Mesodermal cell (in vitro differentiated cells): ENCODE measurements around the gene GPR85.

Source experiments
- H3K27ac ChIP-seq: 2 replicates; pipeline ENCODE4 v1.7.0; 2013; ENCODE audit warnings: mild to moderate bottlenecking, low read depth, low read length, moderate library complexity; ENCODE audit not compliant: severe bottlenecking
- H3K36me3 ChIP-seq: 2 replicates; pipeline ENCODE4 v1.7.1; 2013; ENCODE audit warnings: mild to moderate bottlenecking, low read length, moderate library complexity; ENCODE audit not compliant: control insufficient read depth, insufficient read depth
- H3K4me1 ChIP-seq: one replicate; pipeline ENCODE4 v1.7.1; 2013; ENCODE audit warnings: mild to moderate bottlenecking, low read length; ENCODE audit not compliant: insufficient read depth, control insufficient read depth, poor library complexity, severe bottlenecking
- H3K4me3 ChIP-seq: 2 replicates; pipeline ENCODE4 v1.7.0; 2013; ENCODE audit warnings: low read length, control low read depth, mild to moderate bottlenecking; ENCODE audit not compliant: insufficient read depth, poor library complexity, severe bottlenecking; ENCODE audit errors: extremely low read depth
- H3K9me3 ChIP-seq: 2 replicates; pipeline ENCODE4 v1.7.1; 2013; ENCODE audit warnings: mild to moderate bottlenecking, low read length, moderate library complexity; ENCODE audit not compliant: control insufficient read depth
- WGBS, 2 experiments: methylation state at CpG; one replicate each; pipeline ENCODE4 v1.1.5; 2013; ENCODE audit warnings: missing lambda C conversion rate in 2 of 2; ENCODE audit not compliant: insufficient coverage in 2 of 2; 5-methylcytosine and 5-hydroxymethylcytosine counted together

GPR85 gene

DNA sequence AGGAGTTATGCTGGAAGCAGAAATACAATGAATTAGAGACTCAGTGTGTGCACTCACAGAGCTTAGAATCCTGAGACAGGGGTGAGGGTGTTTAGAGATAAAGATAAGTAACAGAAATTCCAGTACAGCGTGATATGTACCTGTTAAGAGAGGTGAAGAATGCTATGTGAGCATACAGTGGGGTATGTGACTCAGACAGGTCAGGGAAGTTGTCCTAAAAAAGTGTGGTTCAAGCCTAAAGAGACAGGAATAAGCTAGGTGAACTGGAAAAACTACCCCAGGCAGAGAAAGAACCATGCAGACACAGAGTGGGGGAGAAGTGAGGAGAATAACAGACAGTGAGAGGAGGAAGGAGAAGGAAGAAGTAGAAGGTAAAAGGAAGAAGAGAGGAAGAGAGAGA, 23.1 kb upstream of the GPR85 start:
- no peaks in the 10 kb centered on the region for H3K9me3 ChIP-seq
- 100% methylated on average over 1 of the region's 1 CpG for WGBS, 2 experiments
- H3K27ac ChIP-seq: no peak overlapping the region
- no peak overlapping the region for H3K4me3 ChIP-seq
- no peaks in the 10 kb centered on the region for H3K4me1 ChIP-seq
- peaks cover 11% of the 10 kb centered on the region for H3K36me3 ChIP-seq

DNA sequence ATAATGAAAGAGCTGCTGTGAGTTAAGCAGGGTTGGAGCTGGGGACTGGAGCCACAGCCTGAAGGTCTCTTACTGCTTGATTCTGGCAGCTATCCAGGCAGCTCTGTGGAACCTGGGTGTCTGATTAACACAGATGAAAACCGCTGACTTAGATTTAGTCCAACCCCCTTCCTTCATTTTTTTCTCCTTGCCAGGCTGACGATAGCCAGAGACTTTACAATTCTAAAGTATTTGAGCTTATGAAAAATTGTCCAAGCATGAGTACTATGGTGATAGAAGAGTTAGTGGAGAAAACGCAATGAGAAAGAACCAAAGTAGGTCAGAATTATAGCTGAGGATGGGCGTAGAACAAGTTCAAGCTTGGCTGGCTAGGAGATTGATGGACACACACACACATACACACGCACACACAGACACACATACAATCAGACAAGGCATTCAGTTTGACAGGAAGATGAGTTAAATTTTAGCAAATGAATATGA, 13.5 kb upstream of the GPR85 start:
- Histone ChIP-seq H3K36me3 (no peaks in the 10 kb centered on the region), H3K4me3 (no peak overlapping the region), H3K4me1 (no peaks in the 10 kb centered on the region), H3K9me3 (no peaks in the 10 kb centered on the region), H3K27ac (no peak overlapping the region)
- WGBS, 2 experiments: 82 to 94% methylated on average over 2 of the region's 5 CpGs

DNA sequence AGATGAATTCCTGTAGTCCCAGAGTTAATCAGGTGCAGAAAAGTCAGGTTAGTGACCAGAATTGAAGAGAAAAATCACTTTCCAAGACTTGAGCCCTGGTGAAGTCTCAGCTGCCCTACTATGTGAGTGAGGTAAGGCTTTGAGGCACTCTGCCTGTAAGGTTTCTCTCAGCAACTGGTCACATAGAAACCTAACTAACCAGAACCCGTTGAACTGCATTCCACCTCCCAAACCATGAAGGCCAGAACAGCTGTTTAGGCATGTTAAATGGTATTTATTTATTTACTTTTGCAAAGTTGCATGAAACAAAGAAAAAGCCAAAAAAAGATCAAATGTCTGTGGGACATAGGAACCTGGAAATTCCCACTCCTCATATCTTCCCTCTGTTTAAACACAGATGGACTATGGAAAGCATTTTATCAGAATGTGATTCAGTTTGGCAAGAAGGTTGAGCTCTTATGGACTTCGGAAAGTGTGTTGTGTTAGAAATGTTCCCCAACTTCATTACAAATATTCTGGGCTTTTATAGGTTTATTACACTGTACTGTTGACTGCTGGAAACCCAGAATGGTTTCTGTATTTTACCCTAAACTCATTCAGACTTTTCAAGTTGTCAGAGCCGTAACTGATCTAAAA, 12.8 kb upstream of the GPR85 start:
- Histone ChIP-seq H3K27ac (no peak overlapping the region), H3K4me3 (no peak overlapping the region), H3K4me1 (no peaks in the 10 kb centered on the region), H3K9me3 (no peaks in the 10 kb centered on the region), H3K36me3 (no peaks in the 10 kb centered on the region)
- no CpG with 5 or more reads among the region's 3 CpGs for WGBS, 2 experiments

DNA sequence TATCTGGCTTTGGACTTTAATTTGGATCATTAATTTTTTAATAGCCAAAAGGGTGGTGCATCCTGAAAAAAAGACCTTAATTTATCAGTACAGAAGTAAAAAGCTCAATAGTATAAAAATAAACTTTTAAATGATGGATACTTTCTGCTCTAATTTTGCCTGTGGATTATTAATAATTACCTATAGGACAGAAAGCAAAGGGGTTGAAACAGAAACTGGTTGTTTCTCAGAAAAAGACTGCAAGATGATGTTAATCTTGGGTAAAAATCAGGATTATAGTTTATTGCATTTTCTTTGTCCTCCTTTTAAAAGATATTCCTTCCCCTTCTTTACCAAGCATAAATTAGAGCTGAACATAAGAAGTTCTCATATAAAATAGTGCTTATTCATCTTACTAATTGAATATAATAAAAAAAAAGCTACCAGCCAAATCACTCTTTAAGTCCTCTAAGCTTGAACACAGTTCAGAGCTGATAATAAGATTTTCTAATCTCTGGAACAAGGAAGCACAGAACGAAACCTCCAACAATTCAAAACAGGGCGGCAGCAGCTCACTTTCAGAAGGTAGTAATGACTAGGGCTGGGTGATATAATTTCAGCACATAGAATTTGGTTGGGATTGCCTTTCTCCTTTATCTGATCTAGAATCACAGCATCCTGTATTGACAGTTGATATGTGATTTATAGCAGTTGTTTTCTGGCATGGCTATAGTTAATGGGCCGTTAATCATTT, 8.1 kb upstream of the GPR85 start:
- no peaks in the 10 kb centered on the region for H3K4me1 ChIP-seq
- 88% methylated on average over 2 of the region's 3 CpGs; no CpG with 5 or more reads in 1 of the 2 experiments for WGBS, 2 experiments
- no peak overlapping the region for H3K4me3 ChIP-seq
- no peak overlapping the region for H3K27ac ChIP-seq
- no peaks in the 10 kb centered on the region for H3K36me3 ChIP-seq
- no peaks in the 10 kb centered on the region for H3K9me3 ChIP-seq

DNA sequence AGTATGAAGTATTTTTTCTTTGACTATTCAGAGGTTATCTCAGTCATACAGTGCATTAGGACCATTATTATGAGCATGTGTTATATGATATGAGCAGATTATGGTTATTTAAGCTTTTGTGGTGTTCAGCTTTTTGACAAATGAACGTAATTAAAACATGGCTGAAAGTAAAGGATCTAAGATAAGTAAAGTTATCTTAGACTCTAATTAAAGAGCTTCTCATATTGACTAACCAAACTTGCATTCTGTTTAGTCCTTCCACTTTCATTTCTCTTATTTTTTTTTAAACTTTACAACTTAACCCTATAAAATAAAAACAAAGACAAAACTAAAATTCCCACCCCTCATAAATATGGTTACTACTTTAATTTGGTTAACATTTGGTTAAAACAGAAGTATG, 6.9 kb upstream of the GPR85 start:
- H3K36me3 ChIP-seq: no peaks in the 10 kb centered on the region
- H3K27ac ChIP-seq: no peak overlapping the region
- H3K9me3 ChIP-seq: no peaks in the 10 kb centered on the region
- no peaks in the 10 kb centered on the region for H3K4me1 ChIP-seq
- H3K4me3 ChIP-seq: no peak overlapping the region
- WGBS, 2 experiments: no CpG with 5 or more reads among the region's 1 CpG

DNA sequence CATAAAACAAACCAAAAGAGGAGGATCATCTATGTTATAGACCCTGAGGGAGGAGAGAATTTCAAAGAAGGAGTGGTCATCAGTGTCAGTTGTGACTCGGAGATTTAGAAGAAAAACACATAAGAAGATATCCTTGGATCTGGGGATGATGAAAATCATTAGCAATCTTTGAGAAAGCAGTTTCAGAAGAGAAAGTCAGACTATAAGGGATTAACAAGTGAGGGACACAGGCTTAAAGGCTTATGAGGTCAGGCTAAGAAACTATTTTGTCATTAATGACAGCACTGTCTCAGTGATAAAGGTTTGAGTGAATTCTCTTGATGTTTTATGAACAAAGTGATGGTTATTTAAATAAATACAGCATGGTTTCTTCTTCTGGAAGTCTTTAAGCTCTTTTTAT, 6.1 kb upstream of the GPR85 start:
- Histone ChIP-seq H3K36me3 (no peaks in the 10 kb centered on the region), H3K9me3 (no peaks in the 10 kb centered on the region), H3K27ac (no peak overlapping the region), H3K4me3 (no peak overlapping the region), H3K4me1 (no peaks in the 10 kb centered on the region)
- 83 to 100% methylated on average over 1 of the region's 1 CpG for WGBS, 2 experiments

DNA sequence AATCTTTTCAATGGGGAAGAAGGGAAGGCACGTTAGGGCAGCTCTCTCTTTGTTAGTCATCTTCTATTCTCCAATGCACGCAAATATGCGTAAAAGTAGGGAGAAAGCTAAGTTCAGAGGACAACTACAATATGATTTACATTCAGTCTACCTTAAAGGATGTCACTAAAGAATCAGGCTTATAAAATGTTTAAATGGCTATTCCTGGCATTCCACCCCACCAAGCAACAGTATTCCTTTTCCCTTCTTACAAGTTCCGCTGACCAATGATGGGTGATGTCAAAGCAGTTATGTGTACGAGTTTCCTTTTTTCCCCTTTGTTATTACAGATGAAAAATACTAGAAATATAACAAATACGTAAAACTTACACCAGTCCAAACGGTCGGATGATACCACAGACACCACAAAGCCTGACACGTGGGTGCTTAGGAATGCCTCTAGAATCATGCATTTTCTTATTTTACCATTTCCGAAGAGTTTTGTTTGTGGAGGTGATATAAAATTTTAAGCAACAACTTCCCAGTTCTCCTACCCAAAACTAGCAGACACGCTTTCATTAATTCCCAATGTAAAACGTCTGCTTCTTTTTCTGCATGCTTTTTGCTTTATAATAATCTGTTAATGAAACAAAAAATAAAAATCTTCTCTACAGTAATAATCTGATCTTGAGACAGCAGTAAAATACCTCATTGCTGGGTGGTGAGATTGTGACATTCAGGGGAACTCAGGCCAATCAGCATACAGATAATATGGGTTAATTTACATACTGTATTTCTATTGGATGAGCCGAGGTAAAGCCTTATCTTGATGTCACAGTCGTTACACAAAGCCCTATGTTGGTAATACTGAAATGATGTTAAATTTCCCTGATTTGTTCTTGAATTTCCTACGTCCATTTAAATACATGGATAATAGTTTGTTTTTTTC, 708 bp upstream of the GPR85 start:
- WGBS, 2 experiments: 80% methylated on average over 1 of the region's 15 CpGs; no CpG with 5 or more reads in 1 of the 2 experiments
- Histone ChIP-seq H3K27ac (no peak overlapping the region), H3K4me1 (no peaks in the 10 kb centered on the region), H3K4me3 (no peak overlapping the region), H3K9me3 (no peaks in the 10 kb centered on the region), H3K36me3 (no peaks in the 10 kb centered on the region)

DNA sequence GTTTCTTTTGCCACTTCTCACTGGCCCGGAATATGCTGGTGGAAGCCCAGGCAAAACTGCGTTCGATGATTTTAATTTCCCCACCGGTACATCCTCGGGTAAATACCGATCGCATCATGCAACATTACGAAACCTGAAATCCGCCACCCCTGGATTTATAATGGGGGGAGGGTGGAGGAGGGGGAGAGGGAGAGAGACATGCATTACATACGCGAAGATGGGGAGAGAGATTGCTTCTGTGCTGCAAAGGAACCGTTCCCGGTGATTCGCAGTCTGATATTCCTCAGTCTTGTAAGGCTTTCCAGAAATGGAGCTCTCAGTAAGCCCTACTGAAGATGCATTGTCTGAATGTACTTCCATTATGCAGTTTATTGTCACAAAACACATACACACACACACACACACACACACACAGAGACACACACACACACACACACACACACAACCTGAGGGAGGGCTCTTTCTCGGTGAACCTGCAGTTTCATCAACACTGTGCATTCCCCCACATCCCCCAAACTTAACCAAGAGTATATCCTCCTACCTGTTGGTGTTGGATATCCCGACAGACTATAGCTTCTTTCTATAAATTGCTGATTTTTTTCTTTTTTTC, 741 bp downstream of the GPR85 start:
- Histone ChIP-seq H3K9me3 (no peaks in the 10 kb centered on the region), H3K4me1 (no peaks in the 10 kb centered on the region), H3K27ac (no peak overlapping the region), H3K36me3 (no peaks in the 10 kb centered on the region), H3K4me3 (peak overlapping the region; percentile 43)
- WGBS, 2 experiments: 80 to 86% methylated on average over 15 of the region's 16 CpGs

DNA sequence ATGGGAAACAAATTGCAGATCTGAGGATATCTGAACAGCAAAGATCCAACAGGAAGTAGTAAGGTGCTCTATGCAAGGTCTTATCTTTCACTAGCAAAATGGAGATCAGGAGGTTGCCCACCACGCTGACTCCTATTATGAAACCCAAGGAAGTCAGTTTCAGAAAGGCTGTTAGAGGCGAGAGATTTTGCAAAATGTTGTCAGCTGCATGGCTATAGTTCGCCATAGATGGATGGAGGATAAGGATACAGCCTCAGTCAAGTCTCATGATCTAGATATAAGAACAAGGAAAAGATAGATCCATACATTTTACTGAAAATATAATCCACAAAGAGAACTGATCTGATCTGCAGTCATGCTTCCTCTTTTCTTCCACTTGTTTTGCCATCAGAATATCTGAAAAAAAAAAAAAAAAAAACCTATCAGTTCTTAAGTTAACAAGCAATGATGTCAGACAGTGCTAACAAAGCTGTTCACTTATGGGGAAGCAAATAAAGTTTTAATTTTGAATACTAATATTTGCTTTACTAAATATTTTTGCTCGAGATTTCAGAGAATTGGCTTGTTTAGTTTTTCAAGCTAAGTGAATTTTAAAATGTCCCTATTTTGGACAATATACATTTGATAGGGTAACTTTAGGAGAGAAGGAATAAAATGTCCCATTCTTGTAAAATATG, 2.0 kb downstream of the GPR85 start:
- Histone ChIP-seq H3K9me3 (no peaks in the 10 kb centered on the region), H3K4me3 (no peak overlapping the region), H3K36me3 (no peaks in the 10 kb centered on the region), H3K27ac (no peak overlapping the region), H3K4me1 (no peaks in the 10 kb centered on the region)
- 100% methylated on average over 1 to 2 of the region's 4 CpGs for WGBS, 2 experiments
